Bronchial epithelial cell (primary cell): ENCODE results near the gene CDC37. TPM values are rescaled to one million over a fixed set of nuclear protein-coding genes. Genes with fewer than 3 reads are reported as not detected.
"Not testable (repeated sequence)": the region's sequence is repeated elsewhere in the genome, so short reads cannot be mapped to it uniquely, and the experiment has no call there.

Experiments used
- DNase-seq: peaks from one replicate; pipeline ENCODE4 v3.0.0-alpha.2; 2010; ENCODE audit warnings: low read depth
- FAIRE-seq: peaks from 2 replicates; lab custom pipeline; 2011; peaks lifted over from hg19 to GRCh38; lab: Jason Lieb, UNC
- H3K27me3 ChIP-seq: 2 replicates; pipeline ENCODE4 v1.5.1; 2011; ENCODE audit warnings: low read length; ENCODE audit not compliant: control insufficient read depth, insufficient read depth
- H3K36me3 ChIP-seq: 2 replicates; pipeline ENCODE4 v1.5.1; 2011; ENCODE audit warnings: low read length; ENCODE audit not compliant: control insufficient read depth, insufficient read depth
- H3K4me3 ChIP-seq: 2 replicates; pipeline ENCODE4 v1.5.1; 2011; ENCODE audit warnings: mild to moderate bottlenecking, low read depth, low read length, control low read depth
- total RNA-seq: library from RNA; depleted of rRNA; stranded (reverse); fragments of >200 nt; gene quantifications from 2 replicates; pipeline ENCODE4 v1.2.1, GENCODE V29; 2014
- TF ChIP-seq, protein P1 (sequence below): IDR thresholded peaks from 2 replicates; pipeline ENCODE4 v1.5.1; 2011; ENCODE audit warnings: mild to moderate bottlenecking, moderate library complexity, low read length, control low read depth, inconsistent platforms; ENCODE audit not compliant: insufficient read depth, severe bottlenecking

Gene CDC37
- total RNA-seq, 1 donor from 2014 or later, result 195 TPM

DNA sequence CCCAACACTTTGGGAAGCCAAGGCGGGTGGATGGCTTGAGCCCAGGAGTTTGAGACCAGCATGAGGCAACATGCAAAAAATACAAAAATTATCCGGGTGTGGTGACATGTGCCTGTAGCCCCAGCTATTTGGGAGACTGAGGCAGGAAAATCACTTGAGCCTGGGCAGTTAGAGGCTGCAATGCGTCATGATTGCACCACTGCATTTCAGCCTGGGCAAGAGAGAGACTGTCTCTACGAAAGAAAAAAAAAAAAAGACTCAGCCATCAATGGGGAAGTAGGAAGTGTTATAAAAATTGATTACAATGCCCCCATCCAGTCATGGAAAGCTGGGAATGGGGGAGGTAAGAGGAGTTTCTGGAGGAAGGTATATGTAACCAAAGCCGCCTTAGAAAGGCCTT is 28.4 kb downstream of the CDC37 start:
- no peaks in the 10 kb centered on the region for H3K27me3 ChIP-seq
- DNase-seq, result no peak
- peaks cover 9% of the 10 kb centered on the region for H3K36me3 ChIP-seq
- FAIRE-seq, result no peak
- H3K4me3 ChIP-seq, result no peak overlapping the region
- TF ChIP-seq, protein P1, sequence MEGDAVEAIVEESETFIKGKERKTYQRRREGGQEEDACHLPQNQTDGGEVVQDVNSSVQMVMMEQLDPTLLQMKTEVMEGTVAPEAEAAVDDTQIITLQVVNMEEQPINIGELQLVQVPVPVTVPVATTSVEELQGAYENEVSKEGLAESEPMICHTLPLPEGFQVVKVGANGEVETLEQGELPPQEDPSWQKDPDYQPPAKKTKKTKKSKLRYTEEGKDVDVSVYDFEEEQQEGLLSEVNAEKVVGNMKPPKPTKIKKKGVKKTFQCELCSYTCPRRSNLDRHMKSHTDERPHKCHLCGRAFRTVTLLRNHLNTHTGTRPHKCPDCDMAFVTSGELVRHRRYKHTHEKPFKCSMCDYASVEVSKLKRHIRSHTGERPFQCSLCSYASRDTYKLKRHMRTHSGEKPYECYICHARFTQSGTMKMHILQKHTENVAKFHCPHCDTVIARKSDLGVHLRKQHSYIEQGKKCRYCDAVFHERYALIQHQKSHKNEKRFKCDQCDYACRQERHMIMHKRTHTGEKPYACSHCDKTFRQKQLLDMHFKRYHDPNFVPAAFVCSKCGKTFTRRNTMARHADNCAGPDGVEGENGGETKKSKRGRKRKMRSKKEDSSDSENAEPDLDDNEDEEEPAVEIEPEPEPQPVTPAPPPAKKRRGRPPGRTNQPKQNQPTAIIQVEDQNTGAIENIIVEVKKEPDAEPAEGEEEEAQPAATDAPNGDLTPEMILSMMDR, result no peak

DNA sequence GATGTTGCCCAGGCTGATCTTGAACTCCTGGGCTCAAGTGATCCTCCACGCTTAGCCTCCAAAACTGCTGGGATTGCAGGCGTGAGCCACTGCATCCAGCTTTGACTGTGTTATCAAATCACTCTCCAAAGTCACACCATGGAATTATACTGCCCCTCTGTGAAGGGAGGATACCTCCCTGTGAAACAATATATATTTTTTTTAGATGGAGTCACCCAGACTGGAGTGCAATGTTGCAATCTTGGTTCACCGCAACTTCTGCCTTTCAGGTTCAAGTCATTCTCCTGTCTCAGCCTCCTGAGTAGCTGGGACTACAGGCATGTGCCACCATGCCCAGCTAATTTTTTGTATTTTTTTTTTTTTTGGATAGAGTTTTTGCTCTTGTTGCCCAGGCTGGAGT is 30.7 kb downstream of the CDC37 start:
- H3K4me3 ChIP-seq, result no peak overlapping the region
- peaks cover 11% of the 10 kb centered on the region for H3K36me3 ChIP-seq
- TF ChIP-seq, protein P1, result no peak
- DNase-seq, result no peak
- FAIRE-seq, result no peak
- H3K27me3 ChIP-seq, result no peaks in the 10 kb centered on the region

DNA sequence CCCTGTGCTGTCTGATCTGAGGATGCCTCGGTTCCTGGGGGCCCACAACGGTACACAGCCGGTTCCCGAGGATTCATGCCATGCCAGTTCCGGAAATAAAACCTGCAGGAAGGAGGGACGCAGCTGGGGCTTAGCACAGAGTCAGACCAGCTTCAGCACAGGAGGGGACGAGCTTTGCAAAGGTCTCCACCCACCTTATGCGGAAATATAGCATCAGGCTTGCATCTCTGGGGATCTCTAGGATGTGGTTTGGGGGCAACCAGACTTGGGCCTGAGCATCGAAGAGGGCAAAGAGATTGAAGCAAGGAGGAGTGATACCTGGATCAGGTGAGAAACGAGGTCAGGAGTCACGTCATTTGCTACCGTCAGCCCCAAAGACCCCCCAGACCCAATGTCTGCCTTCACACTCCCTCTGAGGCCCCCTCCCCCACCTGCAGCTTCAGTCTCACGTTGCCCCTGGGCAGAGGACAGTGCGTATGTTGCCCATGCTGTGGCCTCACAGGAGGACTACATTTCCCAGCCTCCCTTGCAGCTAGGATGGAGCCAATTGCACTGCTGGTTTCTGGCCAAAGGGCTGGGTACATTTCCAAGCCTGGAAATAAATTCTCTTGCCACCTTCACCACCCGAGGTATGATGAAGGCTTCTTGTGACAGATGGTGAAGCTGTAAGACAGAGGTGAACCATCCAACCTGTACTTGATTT is 35.1 kb downstream of the CDC37 start:
- no peak overlapping the region for H3K4me3 ChIP-seq
- no peaks in the 10 kb centered on the region for H3K27me3 ChIP-seq
- peaks cover 22% of the 10 kb centered on the region for H3K36me3 ChIP-seq
- TF ChIP-seq, protein P1, result no peak
- DNase-seq, result no peak
- no peak for FAIRE-seq

DNA sequence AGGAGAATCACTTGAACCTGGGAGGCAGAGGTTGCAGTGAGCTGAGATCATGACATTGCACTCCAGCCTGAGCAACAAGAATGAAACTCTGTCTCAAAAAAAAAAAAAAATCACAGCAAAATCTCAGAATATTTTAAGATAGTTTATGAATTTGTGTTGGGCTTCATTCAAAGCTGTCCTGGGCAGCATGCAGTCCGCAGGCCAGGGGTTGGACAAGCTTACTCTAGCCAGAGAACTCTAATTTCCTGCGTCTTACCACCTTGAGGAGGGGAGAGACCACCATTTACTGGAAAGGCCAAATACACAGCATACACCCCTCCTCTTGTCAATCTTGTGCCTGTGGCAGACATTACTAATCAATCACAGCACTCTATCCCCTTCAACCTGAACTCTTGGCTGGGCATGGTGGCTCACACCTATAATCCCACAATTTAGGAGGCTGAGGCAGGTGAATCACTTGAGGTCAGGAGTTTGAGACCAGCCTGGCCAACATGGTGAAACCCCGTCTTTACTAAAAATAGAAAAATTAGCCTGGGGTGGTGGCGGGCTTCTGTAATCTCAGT is 36.3 kb downstream of the CDC37 start:
- DNase-seq, FAIRE-seq, H3K4me3 ChIP-seq, H3K27me3 ChIP-seq: not testable (repeated sequence)
- H3K36me3 ChIP-seq, result peaks cover 27% of the 10 kb centered on the region

DNA sequence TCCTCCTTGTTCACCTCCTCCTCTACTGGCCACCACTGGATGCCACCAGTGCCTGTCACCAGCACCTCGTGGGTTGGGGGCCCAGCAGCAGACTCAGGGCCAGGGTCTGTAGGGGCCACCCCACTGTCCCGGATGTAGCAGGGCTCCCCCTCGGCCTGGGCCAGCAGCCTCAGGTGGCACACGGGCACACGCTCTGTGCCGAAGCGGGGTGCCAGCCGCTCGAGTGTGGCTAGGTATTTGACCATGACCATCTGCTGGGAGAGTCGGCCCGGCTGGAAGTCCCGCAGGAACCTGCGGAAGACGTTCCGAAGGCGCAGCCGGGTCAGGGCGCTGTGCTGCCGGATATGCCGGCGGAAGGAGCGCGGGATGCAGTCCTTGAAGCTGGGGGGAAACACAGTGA is 37.8 kb downstream of the CDC37 start:
- Histone ChIP-seq H3K27me3 (no peaks in the 10 kb centered on the region), H3K36me3 (peaks cover 32% of the 10 kb centered on the region), H3K4me3 (no peak overlapping the region)
- FAIRE-seq (no peak), DNase-seq (no peak)
- TF ChIP-seq, protein P1, result no peak

DNA sequence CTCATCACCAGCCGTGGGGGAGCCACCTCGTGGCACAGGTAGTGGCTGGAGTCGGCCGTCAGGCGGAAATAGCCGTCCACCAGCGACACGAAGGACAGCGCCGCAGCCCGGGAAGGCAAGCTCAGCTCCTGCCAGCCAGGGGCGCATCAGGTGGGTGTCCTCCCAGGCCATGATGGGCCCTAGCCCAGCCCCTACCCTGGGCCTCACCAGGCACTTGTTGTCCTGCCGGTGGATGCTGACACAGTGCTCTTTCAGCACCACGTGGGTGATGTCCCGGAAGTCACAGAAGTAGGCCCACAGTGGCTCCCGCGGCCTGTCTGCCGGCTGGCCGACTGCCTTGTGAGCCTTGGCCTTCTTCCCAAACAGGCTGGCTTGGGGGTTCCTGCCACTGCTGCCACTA is 38.7 kb downstream of the CDC37 start:
- H3K36me3 ChIP-seq, result peaks cover 32% of the 10 kb centered on the region
- no peaks in the 10 kb centered on the region for H3K27me3 ChIP-seq
- FAIRE-seq (no peak), DNase-seq (no peak)
- TF ChIP-seq, protein P1, result no peak
- H3K4me3 ChIP-seq, result no peak overlapping the region
